Measurements from ENCODE around the gene TREH. TPM values are rescaled to one million over a fixed set of nuclear protein-coding genes. Genes with fewer than 3 reads are reported as not detected.
A peak's percentile ranks its signal among the peaks of the same experiment; 100 is the strongest.
"Not testable (repeated sequence)": the region's sequence is repeated elsewhere in the genome, so short reads cannot be mapped to it uniquely, and the experiment has no call there.

Gene TREH
- total RNA-seq, 4 donors from 2014 or later, result not detected

- H3K4me3 ChIP-seq, result no peak overlapping the region
- intact Hi-C loops (cut with DNase I; ENCODE audit: low total_unique reads), result no loop called here
- no peak overlapping the region for H3K27ac ChIP-seq
- H3K9me3 ChIP-seq, result no peaks in the 10 kb centered on the region
- no peak for DNase-seq
- TF ChIP-seq CTCF (IDR thresholded peaks at IDR 0.05) (no peak), POLR2A (IDR thresholded peaks at IDR 0.05) (no peak)
- no peaks in the 10 kb centered on the region for H3K27me3 ChIP-seq
- H3K4me1 ChIP-seq, result no peaks in the 10 kb centered on the region
- H3K36me3 ChIP-seq, result no peaks in the 10 kb centered on the region
Observed at GRCh38 chr11:118684187-118684586, 4.7 kb upstream of the TREH start.

GRCh38 chr11:118682939-118683338 is 3.5 kb upstream of the TREH start:
- H3K4me3 ChIP-seq; H3K36me3 ChIP-seq; H3K9me3 ChIP-seq; DNase-seq; H3K4me1 ChIP-seq; intact Hi-C loops (cut with DNase I; ENCODE audit: low total_unique reads); H3K27me3 ChIP-seq; H3K27ac ChIP-seq: not testable (repeated sequence)

GRCh38 chr11:118682372-118682771 is 2.9 kb upstream of the TREH start:
- Histone ChIP-seq H3K27me3 (no peaks in the 10 kb centered on the region), H3K4me3 (no peak overlapping the region), H3K27ac (no peak overlapping the region), H3K9me3 (no peaks in the 10 kb centered on the region), H3K4me1 (no peaks in the 10 kb centered on the region), H3K36me3 (no peaks in the 10 kb centered on the region)
- intact Hi-C loops (cut with DNase I; ENCODE audit: low total_unique reads), result no loop called here
- DNase-seq, result no peak
- TF ChIP-seq POLR2A (IDR thresholded peaks at IDR 0.05) (no peak), CTCF (IDR thresholded peaks at IDR 0.05) (no peak)

- H3K36me3 ChIP-seq; H3K4me1 ChIP-seq; H3K4me3 ChIP-seq; H3K27ac ChIP-seq; intact Hi-C loops (cut with DNase I; ENCODE audit: low total_unique reads); H3K9me3 ChIP-seq; H3K27me3 ChIP-seq: not testable (repeated sequence)
- peak in 1 of 2 donors; percentile 37 for DNase-seq
Observed at GRCh38 chr11:118678908-118679307, 542 bp downstream of the TREH start.

- H3K4me1 ChIP-seq, result no peaks in the 10 kb centered on the region
- no peak overlapping the region for H3K27ac ChIP-seq
- no peaks in the 10 kb centered on the region for H3K9me3 ChIP-seq
- TF ChIP-seq POLR2A (IDR thresholded peaks at IDR 0.05), result no peak
- TF ChIP-seq CTCF (IDR thresholded peaks at IDR 0.05), result no peak
- H3K27me3 ChIP-seq, result no peaks in the 10 kb centered on the region
- DNase-seq, result no peak
- H3K4me3 ChIP-seq, result no peak overlapping the region
- no peaks in the 10 kb centered on the region for H3K36me3 ChIP-seq
- intact Hi-C loops (cut with DNase I; ENCODE audit: low total_unique reads), result no loop called here
Observed at GRCh38 chr11:118677977-118678376, 1.5 kb downstream of the TREH start.

- TF ChIP-seq CTCF (IDR thresholded peaks at IDR 0.05) (no peak), POLR2A (IDR thresholded peaks at IDR 0.05) (no peak)
- no peak overlapping the region for H3K27ac ChIP-seq
- intact Hi-C loops (cut with DNase I; ENCODE audit: low total_unique reads), result no loop called here
- H3K4me1 ChIP-seq, result no peaks in the 10 kb centered on the region
- H3K36me3 ChIP-seq, result no peaks in the 10 kb centered on the region
- DNase-seq, result no peak
- H3K9me3 ChIP-seq, result no peaks in the 10 kb centered on the region
- H3K27me3 ChIP-seq, result no peaks in the 10 kb centered on the region
- no peak overlapping the region for H3K4me3 ChIP-seq
Observed at GRCh38 chr11:118674082-118674435, 5.4 kb downstream of the TREH start.

All from uterus (tissue), 4 donors.